Kasumi-1 (cell line): ENCODE results near the gene RABGAP1.

Source experiments
- DNase-seq, 2 experiments: peaks; one replicate each; lab custom pipeline; 2025; lab: John Stamatoyannopoulos, UW

The RABGAP1 gene

DNA sequence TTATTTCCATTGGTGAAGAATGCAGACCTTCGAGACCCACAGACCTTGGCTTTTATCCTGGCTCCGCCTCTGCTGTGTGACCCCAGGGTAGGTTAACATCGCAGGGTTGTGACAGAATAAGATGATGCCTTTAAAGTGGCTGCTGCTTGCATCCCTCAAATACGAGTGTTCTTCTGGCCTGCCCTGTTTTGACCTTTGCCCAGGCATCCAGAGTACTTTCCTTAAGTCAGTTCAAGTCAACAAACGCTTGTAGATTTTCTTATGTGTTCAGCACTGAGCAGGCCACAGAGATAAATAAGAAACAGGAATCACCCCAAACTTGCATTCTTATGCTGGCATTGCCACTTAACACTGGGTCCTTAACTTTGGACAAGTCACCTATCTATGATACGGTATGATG is 142.9 kb downstream of the RABGAP1 start:
- DNase-seq: no peak

DNA sequence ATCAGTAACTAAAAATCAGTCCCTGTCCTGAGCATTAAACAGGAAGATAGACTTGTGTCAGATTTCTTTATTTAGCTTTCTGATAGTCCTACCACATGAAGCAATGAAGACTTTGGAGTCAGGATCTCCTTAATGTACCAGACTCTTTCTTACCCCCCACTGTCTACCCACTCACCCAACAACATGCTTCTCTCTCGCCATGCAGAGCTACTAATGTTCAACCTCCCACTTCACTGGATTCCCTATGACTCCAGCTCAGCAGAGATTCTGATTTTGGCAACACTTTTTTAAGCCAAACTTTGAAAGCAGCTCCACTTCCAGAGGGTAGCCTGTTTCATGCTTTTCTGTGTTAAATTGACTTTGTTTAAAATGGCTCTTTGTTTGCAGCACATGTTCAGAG is 143.4 kb downstream of the RABGAP1 start:
- DNase-seq: no peak

DNA sequence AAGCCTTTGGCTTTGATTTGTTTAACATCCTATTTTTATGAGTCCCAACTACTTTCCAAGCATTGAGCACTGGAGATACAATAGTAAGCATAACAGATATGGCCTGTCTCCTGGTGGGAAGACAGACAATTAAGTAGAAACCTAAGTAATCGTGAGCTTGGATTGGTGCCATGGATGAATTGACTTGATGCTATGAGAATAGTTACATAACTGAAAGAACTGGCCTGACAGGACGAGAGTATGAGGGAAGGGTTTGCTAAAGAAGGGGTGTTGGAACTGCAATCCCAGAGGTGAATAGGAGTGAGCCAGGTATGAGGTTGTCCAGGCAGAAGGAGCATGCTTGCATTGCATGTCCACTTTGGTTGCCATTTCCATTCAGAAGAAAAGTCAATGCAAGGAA is 145.1 kb downstream of the RABGAP1 start:
- DNase-seq: no peak

DNA sequence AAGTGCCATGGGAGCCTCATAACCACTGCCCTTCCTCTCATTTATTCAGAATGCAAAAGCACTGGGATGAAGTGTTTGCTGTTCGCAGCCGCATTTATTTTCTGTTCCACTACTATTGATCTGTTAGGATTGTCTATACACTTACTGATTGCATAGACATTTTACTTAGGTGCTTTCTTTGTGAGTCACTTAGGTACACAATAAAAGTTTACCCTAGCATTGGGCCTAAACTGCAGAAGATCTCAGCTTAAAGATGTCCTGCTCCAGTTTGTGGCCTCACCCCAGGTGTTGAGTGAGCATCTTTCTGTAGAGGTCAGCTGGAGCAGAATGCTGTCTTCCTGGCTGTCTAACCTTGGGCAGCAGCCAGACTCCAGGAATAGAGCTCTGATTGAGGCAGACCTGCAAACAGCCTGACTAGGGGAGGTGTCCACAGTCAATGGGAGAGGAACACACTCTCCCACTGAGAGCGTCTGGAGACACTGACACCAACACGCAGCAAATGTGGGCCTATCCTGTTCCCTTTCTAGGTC is 146.6 kb downstream of the RABGAP1 start:
- no peak for DNase-seq

DNA sequence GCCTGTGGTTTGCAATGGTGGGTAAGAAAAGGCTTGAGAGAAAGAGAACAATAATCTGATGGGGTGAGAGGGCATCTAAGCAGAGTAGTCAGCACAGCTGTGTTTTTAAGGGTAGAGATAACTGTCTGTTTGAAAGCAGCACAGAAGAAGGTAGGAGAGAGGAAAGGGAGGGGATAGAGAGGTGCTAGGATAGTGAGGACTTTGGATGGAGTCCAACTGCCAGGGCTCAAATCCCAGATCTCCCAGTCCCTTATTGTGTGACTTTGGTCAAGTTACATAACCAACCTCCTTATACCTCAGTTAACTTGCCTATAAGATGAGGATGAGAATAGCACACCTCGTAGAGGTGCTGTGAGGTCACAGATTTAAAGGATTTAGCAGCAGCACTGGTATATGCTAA is 148.2 kb downstream of the RABGAP1 start:
- DNase-seq: no peak

DNA sequence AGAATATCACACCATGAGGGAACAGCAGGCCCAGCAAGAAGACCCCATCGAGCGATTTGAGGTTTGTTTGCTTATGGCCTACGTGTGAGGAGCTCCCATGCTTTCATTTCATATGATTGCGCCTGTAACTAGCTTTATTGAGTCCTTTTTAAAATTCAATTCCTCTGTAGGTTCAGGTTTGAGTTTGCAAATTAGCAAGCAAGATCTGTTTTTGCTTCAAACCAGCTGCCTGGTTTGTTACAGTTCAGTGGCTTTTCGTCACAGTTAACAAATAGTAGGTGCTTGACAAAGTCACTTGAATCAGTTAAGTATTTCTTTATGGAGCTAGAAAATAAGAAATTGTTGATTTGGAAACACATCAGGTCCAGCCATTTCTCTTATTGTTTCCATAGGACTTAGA is 149.0 kb downstream of the RABGAP1 start:
- DNase-seq: no peak

DNA sequence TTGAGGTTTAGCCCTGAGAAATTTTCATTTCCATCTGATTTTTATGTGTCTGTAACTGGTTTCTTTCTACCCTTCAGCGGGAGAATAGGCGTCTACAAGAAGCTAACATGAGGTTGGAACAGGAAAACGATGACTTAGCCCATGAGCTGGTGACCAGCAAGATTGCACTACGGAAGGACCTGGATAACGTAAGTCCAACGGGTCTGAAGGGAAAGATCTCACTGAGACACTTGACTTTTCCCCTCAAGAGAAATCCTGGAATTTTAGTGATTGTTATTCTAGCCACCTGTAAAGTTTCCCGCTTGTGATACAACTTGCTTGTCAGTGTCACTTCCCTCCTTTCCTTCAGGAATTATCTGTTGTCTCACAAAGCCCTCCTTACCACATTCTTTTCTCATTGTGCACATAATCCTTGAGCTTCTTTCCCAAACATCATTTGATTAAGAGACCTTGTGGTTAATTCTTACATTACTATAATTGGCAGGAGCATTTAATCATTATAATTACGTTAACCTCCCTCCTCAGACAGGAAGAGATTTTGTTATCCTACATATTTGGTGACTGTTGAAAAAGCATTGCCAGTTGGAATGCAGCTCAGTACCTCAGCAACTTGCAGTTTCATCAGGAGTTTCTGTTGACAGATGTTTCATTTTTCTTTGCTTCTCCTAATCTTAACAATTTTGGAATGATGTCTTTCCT is 149.5 kb downstream of the RABGAP1 start:
- DNase-seq: no peak

DNA sequence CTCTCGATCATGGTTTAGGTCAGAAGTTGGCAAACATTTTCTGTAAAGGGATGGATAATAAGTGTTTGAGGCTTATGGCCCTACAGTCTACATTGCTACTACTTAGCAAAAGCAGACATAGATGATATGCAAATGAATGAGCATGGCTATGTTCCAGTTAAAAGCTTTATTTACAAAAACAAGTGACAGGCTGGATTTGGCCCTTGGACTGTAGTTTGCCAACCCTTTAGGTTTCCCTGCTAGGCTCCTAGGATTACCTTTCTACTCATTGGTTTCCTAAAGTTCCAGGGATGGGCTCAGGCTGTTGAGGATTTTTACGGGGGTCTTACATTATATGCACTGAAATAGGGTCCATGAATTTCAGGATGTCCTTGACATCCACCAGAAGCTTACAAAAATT is 150.1 kb downstream of the RABGAP1 start:
- no peak for DNase-seq

DNA sequence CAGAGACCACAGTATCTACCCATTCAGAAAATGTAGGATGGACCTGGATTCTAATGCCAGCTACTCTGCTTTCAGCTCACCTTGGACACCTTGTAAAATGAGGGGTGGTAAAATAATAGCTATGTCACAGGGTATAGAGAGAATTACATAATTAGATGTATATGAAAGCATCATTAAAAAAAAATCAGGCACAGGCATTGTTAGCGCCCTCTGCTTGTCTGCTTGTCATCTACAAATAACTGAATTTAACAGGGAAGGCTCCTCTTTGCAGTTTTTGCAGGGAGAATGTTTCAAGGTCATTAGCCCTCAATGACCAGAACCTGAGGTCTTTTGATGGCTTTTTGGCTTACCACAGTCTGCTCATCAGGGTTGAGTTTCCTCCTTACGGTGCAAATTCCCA is 150.6 kb downstream of the RABGAP1 start:
- peak; percentile 11 to 34 for DNase-seq

DNA sequence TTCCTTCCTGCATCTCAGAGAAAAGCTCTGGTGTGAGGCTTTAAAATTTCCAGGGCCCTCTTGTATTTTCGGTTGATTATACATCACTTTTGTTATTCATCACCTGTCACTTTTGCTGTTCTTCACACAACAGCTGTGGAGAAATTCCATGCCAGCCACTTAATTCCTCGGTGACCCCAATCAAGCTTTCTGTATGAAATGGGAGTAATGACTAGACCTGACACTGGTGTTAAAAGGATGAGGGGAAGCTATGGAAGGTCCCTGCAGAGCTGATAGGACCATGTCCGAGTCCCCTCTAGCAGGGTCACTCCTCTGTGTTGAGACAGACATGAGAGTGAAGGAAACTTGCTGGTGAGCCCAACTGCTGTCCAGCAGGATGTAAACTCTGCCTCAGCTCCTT is 152.3 kb downstream of the RABGAP1 start:
- DNase-seq: no peak

DNA sequence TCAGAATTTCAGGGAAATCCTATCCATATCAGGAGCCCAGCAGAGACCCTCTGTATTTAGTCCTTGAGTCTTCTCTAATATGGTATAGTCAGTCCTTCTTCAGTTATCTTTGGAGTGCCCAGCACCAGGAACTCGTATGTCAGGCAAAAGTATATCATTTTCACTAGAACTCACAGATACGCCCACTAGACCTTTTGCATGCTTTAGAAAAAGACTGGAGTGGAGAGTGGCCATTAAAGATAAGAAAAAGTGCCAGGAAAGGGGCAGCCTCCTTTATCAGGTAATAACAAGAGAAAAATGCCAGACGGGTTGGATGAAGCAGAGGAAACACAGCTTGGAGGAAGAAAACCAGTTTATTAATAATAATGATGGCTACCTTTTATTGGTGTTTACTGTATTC is 156.2 kb downstream of the RABGAP1 start:
- no peak for DNase-seq

DNA sequence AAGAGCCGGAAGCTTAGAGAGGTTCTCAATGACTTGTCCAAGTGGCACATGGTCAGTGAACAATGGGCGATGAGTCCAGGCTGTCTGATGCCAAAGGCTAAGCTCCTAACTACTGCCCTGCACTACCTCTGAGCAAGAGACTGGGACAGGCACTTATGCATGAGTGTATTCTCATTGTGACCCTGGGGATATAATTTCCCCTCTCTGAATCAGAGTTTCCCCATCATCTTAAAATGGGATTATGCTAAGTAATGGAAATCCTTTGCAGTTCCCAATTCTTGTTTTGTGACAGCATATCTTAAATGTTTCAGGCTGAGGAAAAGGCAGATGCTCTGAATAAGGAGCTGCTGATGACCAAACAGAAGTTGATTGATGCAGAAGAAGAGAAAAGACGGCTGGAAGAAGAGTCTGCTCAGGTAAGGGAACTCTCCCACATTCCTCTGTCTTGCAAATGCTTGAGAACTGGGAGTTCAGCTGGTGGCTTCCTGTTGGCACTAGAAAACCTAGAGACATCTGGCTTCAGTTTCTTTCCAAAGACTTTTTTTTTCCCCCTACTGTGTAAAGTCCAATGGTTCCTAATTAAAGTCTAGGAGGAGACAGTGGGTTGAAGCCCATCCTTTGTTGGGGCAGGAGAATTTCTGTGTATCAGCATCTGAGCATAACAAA is 156.7 kb downstream of the RABGAP1 start:
- no peak for DNase-seq

DNA sequence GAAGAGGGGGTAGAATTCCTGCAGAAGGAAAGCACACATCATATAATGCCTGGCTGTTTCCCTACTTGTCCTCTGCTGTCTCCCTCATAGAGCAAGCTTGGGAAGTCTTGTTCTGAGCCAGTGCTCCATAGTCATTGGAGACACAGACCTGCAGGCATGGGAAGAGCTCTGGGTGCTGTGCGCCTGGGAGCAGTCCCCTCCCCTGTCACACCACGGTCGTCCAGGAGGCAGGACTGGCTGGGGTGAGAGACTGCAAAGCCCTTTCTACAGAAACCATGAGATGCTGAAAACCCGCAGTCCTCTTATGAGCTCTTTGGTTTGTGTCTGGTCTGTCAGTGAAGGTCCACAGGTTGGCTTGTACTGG is 157.3 kb downstream of the RABGAP1 start:
- no peak for DNase-seq

DNA sequence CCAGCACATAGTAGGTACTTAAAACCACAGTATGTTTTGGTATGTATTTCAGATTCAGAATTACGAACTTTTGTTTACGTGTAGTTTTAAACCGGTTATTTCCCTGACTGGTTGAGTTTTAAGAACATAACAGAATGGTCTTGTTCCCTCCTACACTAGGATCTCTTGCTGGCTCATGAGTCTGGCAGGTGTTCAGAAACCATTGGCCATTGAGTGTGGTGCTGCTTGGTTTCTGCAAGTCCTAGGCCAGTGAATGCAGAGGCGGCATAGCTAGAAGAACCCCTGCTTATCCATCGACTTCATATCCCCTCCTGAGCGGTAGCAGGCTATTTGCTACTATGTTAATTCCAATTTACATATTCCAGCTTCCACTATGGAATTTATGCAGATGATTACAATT is 158.2 kb downstream of the RABGAP1 start:
- no peak for DNase-seq

DNA sequence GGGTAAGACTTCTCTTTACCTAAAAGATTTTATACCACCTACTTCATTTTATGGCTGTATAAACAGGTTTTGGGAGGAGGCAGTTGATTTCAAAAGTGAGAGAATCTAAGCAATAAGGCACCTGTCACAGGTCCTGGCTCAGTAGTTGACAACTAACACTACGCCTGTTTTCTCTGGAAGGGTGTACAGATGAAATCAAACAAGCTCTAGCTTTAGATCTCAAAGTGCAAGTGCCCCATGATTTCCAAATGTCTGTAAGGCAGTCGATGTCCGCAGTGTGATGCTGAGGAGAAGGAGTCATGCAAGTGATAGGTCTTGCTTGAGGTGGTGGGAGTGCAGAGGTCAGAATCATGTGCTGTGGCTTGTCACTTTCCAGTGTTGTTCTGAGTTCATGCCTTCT is 158.7 kb downstream of the RABGAP1 start:
- DNase-seq: no peak

DNA sequence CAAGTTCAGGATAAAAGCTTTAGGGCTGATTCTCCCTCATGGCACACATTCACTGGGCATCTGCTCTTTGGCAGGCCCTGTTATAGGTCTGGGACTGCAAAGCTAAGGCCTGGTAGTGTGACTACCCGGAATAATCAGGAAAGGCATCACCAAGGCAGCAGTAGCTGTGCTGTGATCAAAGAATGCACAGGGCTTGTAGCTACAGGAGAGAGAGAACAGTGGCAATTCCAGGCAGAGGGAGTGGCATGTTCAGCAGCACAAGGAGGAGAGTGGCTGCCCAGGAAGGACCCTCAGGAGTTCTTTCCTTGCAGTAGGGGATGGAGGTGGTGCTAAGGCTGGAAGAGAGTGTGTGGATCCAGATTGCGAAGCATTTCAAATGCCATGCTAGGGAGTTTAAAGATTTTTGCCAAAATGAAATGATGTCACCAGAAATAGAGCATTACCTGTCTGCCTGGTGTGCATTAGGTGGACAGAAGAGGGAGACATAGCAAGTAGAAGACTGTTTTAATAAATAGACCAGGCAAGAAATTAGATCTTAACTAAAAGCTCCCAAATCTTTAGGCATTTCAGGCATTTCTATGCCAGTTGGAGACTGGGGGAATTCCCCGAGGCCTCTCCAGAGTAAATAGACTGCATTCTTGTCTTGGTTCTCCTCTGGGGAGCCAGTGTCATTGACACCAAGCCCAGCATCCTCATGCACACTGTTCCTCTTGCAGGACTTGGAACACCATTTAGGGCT is 161.7 kb downstream of the RABGAP1 start:
- DNase-seq: no peak

DNA sequence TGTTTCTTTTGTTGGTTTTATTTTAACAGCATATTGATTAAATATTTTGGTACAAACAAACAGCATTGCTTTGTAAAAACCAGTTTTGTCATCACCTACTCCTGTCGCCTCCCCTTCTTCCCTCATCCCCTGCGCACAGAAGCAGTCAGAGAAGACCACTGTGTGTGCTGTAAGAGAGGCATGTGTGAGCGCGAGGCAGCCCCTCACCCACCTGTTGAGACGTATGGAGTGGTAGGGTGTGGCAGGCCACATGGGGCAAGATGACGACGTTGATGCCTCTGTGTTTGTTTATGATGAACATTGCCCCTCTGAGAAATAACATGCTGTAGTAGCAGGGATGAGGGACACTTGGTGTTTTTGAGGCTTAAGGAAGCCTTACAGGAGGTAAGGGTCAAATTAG is 164.0 kb downstream of the RABGAP1 start:
- DNase-seq: no peak

DNA sequence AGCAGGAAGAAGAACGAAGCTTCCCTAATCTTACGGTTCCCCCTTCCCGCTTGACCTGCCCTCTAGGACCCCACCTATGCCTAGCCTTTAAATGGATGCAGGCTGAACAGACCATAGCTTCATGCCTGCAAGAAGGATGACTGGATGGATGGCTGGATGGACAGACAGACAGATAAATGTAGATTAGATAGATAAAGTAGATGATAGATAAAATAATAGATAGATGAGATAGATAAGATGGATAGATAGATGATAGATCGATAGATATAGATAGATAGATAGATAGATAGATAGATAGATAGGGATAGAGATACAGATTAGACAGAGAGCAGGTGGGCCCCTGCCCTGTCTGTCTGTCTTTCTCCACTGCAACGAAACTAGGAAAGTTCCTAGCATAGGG is 164.7 kb downstream of the RABGAP1 start:
- no peak for DNase-seq

DNA sequence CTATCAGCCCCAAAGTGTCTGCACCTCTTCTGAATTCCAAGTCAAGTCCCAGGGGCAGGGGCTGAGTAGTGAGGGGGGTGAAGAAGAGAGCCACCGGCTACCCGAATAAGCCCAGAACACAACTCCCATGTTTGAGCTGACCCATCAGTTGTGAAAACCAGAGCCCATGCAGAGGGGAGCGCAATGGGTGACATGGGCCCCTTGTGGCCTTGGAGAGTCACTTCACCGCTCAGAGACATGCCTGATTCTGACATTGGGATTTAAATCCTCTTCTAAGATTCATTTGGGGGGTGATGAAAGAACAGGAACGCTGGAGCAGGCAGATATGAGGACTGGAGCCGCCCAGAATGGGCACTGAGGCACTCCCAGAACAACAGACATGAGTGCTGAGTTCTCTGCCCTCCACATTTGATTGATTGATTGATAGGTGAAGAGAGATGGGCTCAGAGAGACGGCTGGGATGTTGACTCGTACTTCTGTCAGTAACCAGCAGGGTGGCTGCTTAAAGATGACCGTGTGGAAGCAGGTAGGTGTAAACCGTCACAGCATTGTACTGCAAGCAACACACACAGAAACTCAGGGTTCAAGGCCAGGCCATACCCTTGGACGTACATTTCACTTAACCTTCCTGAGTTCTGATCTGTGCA is 166.9 kb downstream of the RABGAP1 start:
- no peak for DNase-seq

DNA sequence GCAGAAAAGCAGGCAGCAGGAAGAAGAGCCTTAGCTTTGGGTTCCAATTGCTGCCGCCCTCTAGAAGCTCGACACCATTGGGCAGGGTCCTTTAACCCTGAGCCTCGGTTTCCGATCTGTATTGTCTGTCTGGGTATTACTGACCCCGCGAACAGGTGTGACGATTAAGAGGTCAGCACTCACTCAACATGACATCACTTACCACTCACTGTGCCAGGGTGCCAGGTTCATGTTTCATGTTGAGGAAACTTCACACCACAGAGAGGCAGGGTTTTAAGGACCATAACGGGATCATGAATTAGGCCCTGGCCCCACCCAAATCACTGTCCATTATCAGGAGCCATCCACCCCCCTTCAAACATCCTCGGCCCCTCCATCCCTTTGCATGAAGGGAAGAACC is 168.2 kb downstream of the RABGAP1 start:
- no peak for DNase-seq

DNA sequence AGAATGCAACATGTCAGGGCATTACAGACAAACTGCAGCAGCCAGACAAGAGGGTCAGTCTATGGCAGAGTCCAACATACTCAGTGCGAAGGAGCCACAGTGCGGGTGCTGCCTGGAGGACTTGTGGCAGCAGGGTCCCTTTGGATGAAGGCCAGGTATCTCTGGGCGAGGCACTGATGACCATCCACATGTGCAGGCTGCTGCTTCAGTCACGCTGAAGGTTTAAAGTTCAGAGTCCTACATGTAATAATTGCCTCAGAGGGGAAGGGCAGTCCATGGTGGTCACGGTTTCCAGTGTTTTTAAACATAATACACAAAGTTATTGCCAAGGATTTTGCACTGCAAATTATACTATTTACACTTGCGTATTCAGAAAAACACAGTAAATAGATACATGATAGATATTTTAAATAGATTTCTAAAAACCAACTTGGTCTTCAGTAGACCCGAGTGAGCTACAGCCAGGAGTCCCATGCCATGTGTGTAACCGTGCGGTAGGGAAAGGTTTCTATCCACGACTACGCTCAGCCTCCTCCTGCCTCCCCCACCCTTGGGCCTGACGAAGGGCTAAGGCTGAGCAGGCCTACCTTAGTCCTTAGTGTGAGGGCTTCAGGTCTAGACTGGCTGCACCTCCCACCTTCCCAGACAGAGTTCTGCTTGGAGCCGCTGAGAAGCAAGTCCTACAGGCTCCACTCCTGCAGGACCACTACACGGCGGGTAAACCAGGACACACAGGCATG is 168.9 kb downstream of the RABGAP1 start:
- no peak for DNase-seq

DNA sequence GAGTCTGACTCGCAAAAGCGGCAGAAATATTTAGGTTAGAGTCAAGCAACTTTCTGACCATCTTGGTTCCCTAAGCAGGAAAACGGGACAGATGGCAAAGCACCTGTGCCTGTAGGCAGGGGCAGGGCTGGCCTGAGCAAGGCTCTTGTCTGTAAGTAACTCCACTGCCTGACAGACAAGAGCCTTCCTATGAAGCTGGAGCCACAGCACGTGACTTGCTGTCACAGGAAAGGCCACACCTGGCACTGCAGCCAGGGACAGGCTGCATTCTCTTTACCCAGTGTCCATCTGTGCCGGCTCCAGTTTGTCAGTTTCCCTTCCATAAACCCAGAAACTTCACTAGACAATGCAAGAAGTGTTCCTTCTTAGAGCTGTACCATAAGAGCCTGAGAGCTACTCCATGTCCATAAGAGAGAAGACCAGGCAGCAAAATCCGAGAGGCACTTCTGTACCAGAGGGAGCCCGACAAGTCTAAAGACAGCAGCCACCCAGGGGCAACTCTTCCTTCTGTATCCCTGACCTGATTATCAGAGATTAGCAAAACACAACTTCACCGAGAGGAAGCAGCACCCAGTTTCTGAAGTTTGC is 170.7 kb downstream of the RABGAP1 start:
- no peak for DNase-seq
